Astrocyte (in vitro differentiated cells and primary cell): ENCODE measurements around the gene KCNQ1.

Experiments
- CTCF ChIP-seq: IDR thresholded peaks from 2 replicates; pipeline ENCODE4 v1.5.1; 2011; ENCODE audit warnings: low read depth, mild to moderate bottlenecking, inconsistent platforms, low read length, moderate library complexity; ENCODE audit not compliant: insufficient read depth
- EZH2 ChIP-seq: IDR thresholded peaks from 2 replicates; pipeline ENCODE4 v1.6.1; 2012; ENCODE audit warnings: mild to moderate bottlenecking, low read length, inconsistent platforms; ENCODE audit not compliant: insufficient read depth

GRCh38 chr11:2758751-2759150 is 313.9 kb downstream of the KCNQ1 start:
- TF ChIP-seq CTCF (no peak), EZH2 (no peak)
